IMR-90 (cell line): ENCODE measurements around the gene RAB27A. TPM values are rescaled to one million over a fixed set of nuclear protein-coding genes. Genes with fewer than 3 reads are reported as not detected.

ENCODE experiments used
- ATAC-seq: fragments of 200-7000 bp; cut with Tn5 transposase; 2 replicates; pipeline ENCODE4 v1.9.1; 2020; ENCODE audit warnings: low read depth, mild to moderate bottlenecking, moderate library complexity
- BruUV-seq: library from RNA; stranded (reverse); fragments of 400-500 nt; replicated peaks from 2 replicates; lab custom pipeline; 2021; lab: Mats Ljungman, UMichigan
- CTCF ChIA-PET: fragments of 300-600 bp; formaldehyde crosslinking; extraction: SDS; loops from one replicate; lab custom pipeline; 2021; ENCODE audit warnings: antibody characterized with exemption; lab: Yijun Ruan, JAX
- POLR2A ChIA-PET: fragments of 300-600 bp; sonication (Branson Sonifier 250); formaldehyde crosslinking; loops from one replicate; lab custom pipeline; 2022; ENCODE audit warnings: antibody characterized with exemption; ENCODE audit not compliant: unreplicated experiment; lab: Charles Lee
- DNase-seq: peaks from one replicate; pipeline ENCODE4 v3.0.0; 2013
- H2AFZ ChIP-seq: replicated peaks from 2 replicates; pipeline ENCODE3; 2013; ENCODE audit warnings: low read length, mild to moderate bottlenecking; ENCODE audit not compliant: poor library complexity
- H2AK5ac ChIP-seq: 2 replicates; pipeline ENCODE4 v1.6.1; 2013; ENCODE audit warnings: low read depth, low read length, inconsistent platforms
- H2AK9ac ChIP-seq: replicated peaks from 2 replicates; pipeline ENCODE3; 2013; ENCODE audit warnings: mild to moderate bottlenecking, low read depth, low read length, moderate library complexity; ENCODE audit not compliant: poor library complexity
- H2BK120ac ChIP-seq: 2 replicates; pipeline ENCODE4 v1.6.1; 2013; ENCODE audit warnings: low read depth, low read length, inconsistent platforms
- H2BK15ac ChIP-seq: 3 replicates; pipeline ENCODE4 v1.6.1; 2013; ENCODE audit warnings: low read depth, low read length, inconsistent platforms
- H2BK20ac ChIP-seq: 2 replicates; pipeline ENCODE4 v1.6.1; 2013; ENCODE audit warnings: low read depth, mild to moderate bottlenecking, inconsistent platforms, low read length, moderate library complexity
- H2BK5ac ChIP-seq: 2 replicates; pipeline ENCODE4 v1.6.1; 2013; ENCODE audit warnings: mild to moderate bottlenecking, low read depth, low read length, inconsistent platforms; ENCODE audit not compliant: poor library complexity, severe bottlenecking
- H3K14ac ChIP-seq: replicated peaks from 2 replicates; pipeline ENCODE4 v1.6.1; 2013; ENCODE audit warnings: low read depth, low read length, inconsistent platforms
- H3K18ac ChIP-seq: 2 replicates; pipeline ENCODE4 v1.6.1; 2013; ENCODE audit warnings: low read depth, low read length, control low read depth
- H3K23ac ChIP-seq: 2 replicates; pipeline ENCODE4 v1.6.1; 2013; ENCODE audit warnings: low read depth, low read length, inconsistent platforms
- H3K27ac ChIP-seq: 2 replicates; pipeline ENCODE4 v1.5.1; 2013; ENCODE audit warnings: mild to moderate bottlenecking, control low read depth, low read length; ENCODE audit not compliant: insufficient read depth
- H3K27me3 ChIP-seq: 2 replicates; pipeline ENCODE4 v1.6.1; 2013; ENCODE audit warnings: low read length; ENCODE audit not compliant: control insufficient read depth, insufficient read depth
- H3K36me3 ChIP-seq: 2 replicates; pipeline ENCODE4 v1.6.1; 2013; ENCODE audit warnings: low read length, mixed read lengths; ENCODE audit not compliant: control insufficient read depth, insufficient read depth
- H3K4ac ChIP-seq: 2 replicates; pipeline ENCODE4 v1.6.1; 2013; ENCODE audit warnings: low read depth, low read length, inconsistent platforms
- H3K4me1 ChIP-seq: 2 replicates; pipeline ENCODE4 v1.6.1; 2013; ENCODE audit warnings: low read length, mixed read lengths; ENCODE audit not compliant: control insufficient read depth, insufficient read depth
- H3K4me2 ChIP-seq: 2 replicates; pipeline ENCODE4 v1.6.1; 2013; ENCODE audit warnings: low read depth, mild to moderate bottlenecking, control low read depth, low read length, moderate library complexity
- H3K4me3 ChIP-seq: 2 replicates; pipeline ENCODE4 v1.5.1; 2013; ENCODE audit warnings: low read depth, mild to moderate bottlenecking, control low read depth, low read length, moderate library complexity; ENCODE audit not compliant: insufficient read depth
- H3K56ac ChIP-seq: 2 replicates; pipeline ENCODE4 v1.6.1; 2013; ENCODE audit warnings: low read length, inconsistent platforms; ENCODE audit not compliant: insufficient read depth; ENCODE audit errors: extremely low read depth
- H3K79me1 ChIP-seq, 2 experiments: 2 replicates each; pipeline ENCODE4 v1.6.1; 2013; ENCODE audit warnings: low read length in 2 of 2, inconsistent platforms in 1 of 2, low read depth in 1 of 2
- H3K9ac ChIP-seq: 2 replicates; pipeline ENCODE4 v1.6.1; 2013; ENCODE audit warnings: low read depth, low read length, control low read depth
- H3K9me1 ChIP-seq: 2 replicates; pipeline ENCODE4 v1.6.1; 2013; ENCODE audit warnings: low read length, inconsistent platforms; ENCODE audit not compliant: insufficient read depth
- H3K9me3 ChIP-seq: 2 replicates; pipeline ENCODE4 v1.6.1; 2013; ENCODE audit warnings: low read length; ENCODE audit not compliant: control insufficient read depth, insufficient read depth
- H4K20me1 ChIP-seq: 2 replicates; pipeline ENCODE4 v1.6.1; 2013; ENCODE audit warnings: low read length, inconsistent platforms; ENCODE audit not compliant: insufficient read depth
- H4K5ac ChIP-seq: 2 replicates; pipeline ENCODE4 v1.6.1; 2013; ENCODE audit warnings: mild to moderate bottlenecking, low read depth, low read length, control low read depth
- H4K8ac ChIP-seq, 2 experiments: 2 replicates each; pipeline ENCODE4 v1.6.1; 2013; ENCODE audit warnings: low read depth in 2 of 2, low read length in 2 of 2, control low read depth in 1 of 2, inconsistent platforms in 1 of 2
- H4K91ac ChIP-seq: 2 replicates; pipeline ENCODE4 v1.6.1; 2013; ENCODE audit warnings: low read depth, low read length, inconsistent platforms; ENCODE audit not compliant: insufficient read depth
- CTCF ChIP-seq: conservative IDR thresholded peaks from 2 replicates; pipeline ENCODE4 v1.5.1; 2012; ENCODE audit warnings: mild to moderate bottlenecking, low read depth, low read length, improper control_type of control experiment
- FOS ChIP-seq: fragments of 150-350 bp; IDR thresholded peaks from 2 replicates; pipeline ENCODE4 v1.6.1; 2016; ENCODE audit warnings: low read depth, low read length
- MAFK ChIP-seq: IDR thresholded peaks from 2 replicates; pipeline ENCODE4 v1.6.1; 2012; ENCODE audit warnings: low read depth, low read length, improper control_type of control experiment
- MXI1 ChIP-seq: IDR thresholded peaks from 2 replicates; pipeline ENCODE4 v1.6.1; 2012; ENCODE audit warnings: low read depth, mild to moderate bottlenecking, low read length, moderate library complexity, borderline replicate concordance
- POLR2A ChIP-seq: IDR thresholded peaks from 2 replicates; pipeline ENCODE4 v1.6.1; 2012; ENCODE audit warnings: mild to moderate bottlenecking, low read depth, low read length
- RAD21 ChIP-seq: IDR thresholded peaks from 2 replicates; pipeline ENCODE4 v1.6.1; 2012; ENCODE audit warnings: low read length, improper control_type of control experiment
- RFX5 ChIP-seq: IDR thresholded peaks from 2 replicates; pipeline ENCODE4 v1.8.0; 2012; ENCODE audit warnings: low read depth, mild to moderate bottlenecking, low read length, moderate library complexity
- SMC3 ChIP-seq: fragments of 150-350 bp; IDR thresholded peaks from 2 replicates; pipeline ENCODE4 v1.6.1; 2016; ENCODE audit warnings: low read depth, mild to moderate bottlenecking, antibody characterized with exemption, low read length, moderate library complexity
- USF2 ChIP-seq: fragments of 150-350 bp; IDR thresholded peaks from 2 replicates; pipeline ENCODE4 v1.6.1; 2017; ENCODE audit warnings: mild to moderate bottlenecking, antibody characterized with exemption, low read length, low read depth
- WGBS, 2 experiments: methylation state at CpG; one replicate each; pipeline versions ENCODE4 v1.1.5 to v1.1.7; 2013; ENCODE audit warnings: missing lambda C conversion rate in 2 of 2; ENCODE audit not compliant: insufficient read length in 1 of 2; ENCODE audit errors: extremely low coverage in 2 of 2; 5-methylcytosine and 5-hydroxymethylcytosine counted together
- dilution Hi-C: fragments of 300-500 bp; cut with HindIII; formaldehyde crosslinking; loops from one replicate; pipeline ENCODE4 v1.14.3; 2018; ENCODE audit warnings: low sequenced_read_pairs; ENCODE audit not compliant: unreplicated experiment
- in situ Hi-C: fragments of 300-500 bp; cut with MboI; formaldehyde crosslinking; loops from 3 replicates; pipeline ENCODE4 v1.14.3; 2019; ENCODE audit warnings: low sequenced_read_pairs, inconsistent platforms, mixed read lengths
- intact Hi-C: fragments of 100-400 bp; cut with micrococcal nuclease; formaldehyde crosslinking; loops from 2 replicates; pipeline ENCODE4 v1.10.0; 2022
- polyA plus RNA-seq, 3 experiments: library from polyadenylated mRNA; depleted of rRNA; stranded (reverse); fragments of >200 nt; gene quantifications; 2 replicates each; pipeline ENCODE4 v1.2.3, GENCODE V29; 2012; ENCODE audit warnings: low replicate concordance in 1 of 3
- total RNA-seq: library from RNA; depleted of rRNA; stranded (reverse); fragments of >200 nt; gene quantifications from 2 replicates; pipeline ENCODE4 v1.2.3, GENCODE V29; 2012

Gene RAB27A
- total and polyA plus RNA-seq, 2 of the 4 experiments (the other 2 are of a cell fraction): 4.8 to 13.7 TPM

- H2AFZ ChIP-seq: peak within 1 kb of the TSS; percentile 97
- no peaks in the 10 kb centered on the region for H3K9me3 ChIP-seq
- H2AK5ac ChIP-seq: peak within 1 kb of the TSS; percentile 80
- peak within 1 kb of the TSS; percentile 95 for H3K9ac ChIP-seq
- H4K20me1 ChIP-seq: no peaks in the 10 kb centered on the region
- H3K4me1 ChIP-seq: peaks cover 2% of the 10 kb centered on the region; the same call in 1 of the 2 replicates
- H3K4me2 ChIP-seq: peak within 1 kb of the TSS; percentile 81
- intact Hi-C loops (loop anchor here (1.0 to 2.0 kb wide), 2 partner anchors 89 to 116 kb away; partner anchors contain the start of genes CCPG1 and PIERCE2), dilution Hi-C loops (no loop called here), in situ Hi-C loops (no loop called here)
- peak within 1 kb of the TSS; percentile 81 for H3K18ac ChIP-seq
- H2BK15ac ChIP-seq: peak within 1 kb of the TSS; percentile 43; the same call in 1 of the 3 replicates
- peaks cover 12 to 36% of the 10 kb centered on the region in 2 experiments for H3K79me1 ChIP-seq
- no peaks in the 10 kb centered on the region for H3K27me3 ChIP-seq
- DNase-seq (peak; percentile 89), ATAC-seq (peak; percentile 98)
- H4K5ac ChIP-seq: peak within 1 kb of the TSS; percentile 83
- H4K8ac ChIP-seq: peak within 1 kb of the TSS; percentile 89 to 99
- POLR2A ChIA-PET: interaction anchor here (0.6 kb wide), 2 partner anchors 16 to 51 kb away, joined by 3 to 4 read pairs; no protein-coding TSS in a partner anchor
- H3K36me3 ChIP-seq: no peaks in the 10 kb centered on the region
- H3K9me1 ChIP-seq: no peaks in the 10 kb centered on the region
- H2BK20ac ChIP-seq: 0 out of 2 replicates have a peak within 1 kb of the TSS, but pooled peaks have one; percentile 17
- 8% methylated on average over 9 of the region's 49 CpGs; no CpG with 5 or more reads in 1 of the 2 experiments for WGBS, 2 experiments
- BruUV-seq: no TSS peak
- peak; percentile 19; the same call in 1 of the 2 replicates for TF ChIP-seq SMC3
- TF ChIP-seq FOS: no peak
- peak; percentile 66; the same call in 1 of the 2 replicates for TF ChIP-seq POLR2A
- 0 out of 2 replicates have a peak, but pooled peaks have one; percentile 2 for TF ChIP-seq USF2
- TF ChIP-seq RFX5: no peak
- TF ChIP-seq MAFK: no peak
- peak; percentile 22; the same call in 1 of the 2 replicates for TF ChIP-seq RAD21
- 0 out of 2 replicates have a peak, but pooled peaks have one; percentile 15 for TF ChIP-seq CTCF
- TF ChIP-seq MXI1: peak; percentile 71; the same call in 1 of the 2 replicates
- H4K91ac ChIP-seq: peak within 1 kb of the TSS; percentile 90
- H3K23ac ChIP-seq: peak within 1 kb of the TSS; percentile 99
- H2BK5ac ChIP-seq: peak within 1 kb of the TSS; percentile 85
- H3K14ac ChIP-seq: peak within 1 kb of the TSS; percentile 100
- peak within 1 kb of the TSS; percentile 71 for H3K4me3 ChIP-seq
- peak within 1 kb of the TSS; percentile 94 for H3K27ac ChIP-seq
- peak within 1 kb of the TSS; percentile 95 for H3K4ac ChIP-seq
- H3K56ac ChIP-seq: peak within 1 kb of the TSS; percentile 86
- H2BK120ac ChIP-seq: peak within 1 kb of the TSS; percentile 91
- CTCF ChIA-PET: interaction anchor here (0.6 to 0.7 kb wide), 5 partner anchors 57 to 330 kb away, joined by 4 to 5 read pairs (median 4); partner anchors contain the start of gene PIERCE2
- peak within 1 kb of the TSS; percentile 87 for H2AK9ac ChIP-seq
Measured at GRCh38 chr15:55318588-55319494, 29.2 kb upstream of the RAB27A start, which contains the start of the genes PIGB and PIGBOS1. Gene PIGB, plus strand, starts transcription at chr15:55319222. Its CDS starts 29 bp downstream, at chr15:55319251. Gene PIGBOS1, minus strand, starts transcription at chr15:55319123. Its CDS starts 1,331 bp downstream, at chr15:55317792.
